IPS DF 19.7 (cell line): ENCODE results near the gene ACTR3C.

ENCODE experiments used
- DNase-seq: peaks from one replicate; pipeline ENCODE4 v3.0.0-alpha.2; 2013; ENCODE audit warnings: low read depth, low spot score

The ACTR3C gene

DNA sequence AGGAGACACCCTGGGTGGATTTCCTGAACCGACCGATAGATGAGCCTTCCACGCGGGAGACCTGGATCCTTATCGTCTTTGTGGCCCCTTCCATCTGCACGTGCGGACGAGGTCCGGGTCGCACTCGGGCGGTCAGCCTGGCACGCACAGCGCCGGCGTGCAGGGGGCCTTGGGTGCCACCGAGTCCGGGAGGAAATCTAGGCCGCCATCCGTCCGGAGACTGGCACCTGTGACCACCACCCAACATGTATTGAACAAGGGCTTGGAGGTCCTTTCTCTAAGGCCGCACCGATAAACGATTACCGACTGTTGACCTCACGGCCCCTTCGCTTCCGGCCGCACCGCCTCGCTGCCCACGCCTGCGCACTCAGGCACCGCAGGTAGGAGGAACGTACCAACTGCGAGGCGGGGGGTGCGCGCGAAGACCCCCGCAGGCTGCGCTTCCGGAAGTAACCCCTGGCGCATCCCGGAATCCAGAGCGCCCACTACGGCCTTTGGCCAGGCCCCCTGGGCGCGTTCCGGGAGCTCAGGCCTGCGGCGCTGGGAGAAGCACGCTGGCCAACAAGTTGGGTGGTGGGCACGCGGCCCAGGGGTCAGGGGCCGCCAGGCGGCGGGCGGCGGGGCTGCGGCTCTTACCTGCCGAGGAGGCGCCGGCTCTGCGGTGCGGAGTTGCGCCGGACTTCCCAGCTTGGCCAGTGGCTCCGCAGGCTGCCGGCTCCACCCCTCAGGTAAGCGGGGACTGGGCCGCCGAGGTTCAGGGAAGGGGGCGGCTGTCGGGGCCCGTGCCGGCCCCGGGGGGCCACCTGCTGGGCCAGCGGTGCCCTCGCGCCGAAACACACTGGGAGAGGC is at the start of gene ACTR3C, which contains the start of gene LRRC61:
Gene ACTR3C, minus strand, starts transcription at position 713 of the 849 bp plus-strand sequence. CDS start 28,249 bp downstream, outside the sequence.
Gene LRRC61, plus strand, starts transcription at position 523 of the 849 bp plus-strand sequence. CDS start 13,507 bp downstream, outside the sequence.
- no peak for DNase-seq

DNA sequence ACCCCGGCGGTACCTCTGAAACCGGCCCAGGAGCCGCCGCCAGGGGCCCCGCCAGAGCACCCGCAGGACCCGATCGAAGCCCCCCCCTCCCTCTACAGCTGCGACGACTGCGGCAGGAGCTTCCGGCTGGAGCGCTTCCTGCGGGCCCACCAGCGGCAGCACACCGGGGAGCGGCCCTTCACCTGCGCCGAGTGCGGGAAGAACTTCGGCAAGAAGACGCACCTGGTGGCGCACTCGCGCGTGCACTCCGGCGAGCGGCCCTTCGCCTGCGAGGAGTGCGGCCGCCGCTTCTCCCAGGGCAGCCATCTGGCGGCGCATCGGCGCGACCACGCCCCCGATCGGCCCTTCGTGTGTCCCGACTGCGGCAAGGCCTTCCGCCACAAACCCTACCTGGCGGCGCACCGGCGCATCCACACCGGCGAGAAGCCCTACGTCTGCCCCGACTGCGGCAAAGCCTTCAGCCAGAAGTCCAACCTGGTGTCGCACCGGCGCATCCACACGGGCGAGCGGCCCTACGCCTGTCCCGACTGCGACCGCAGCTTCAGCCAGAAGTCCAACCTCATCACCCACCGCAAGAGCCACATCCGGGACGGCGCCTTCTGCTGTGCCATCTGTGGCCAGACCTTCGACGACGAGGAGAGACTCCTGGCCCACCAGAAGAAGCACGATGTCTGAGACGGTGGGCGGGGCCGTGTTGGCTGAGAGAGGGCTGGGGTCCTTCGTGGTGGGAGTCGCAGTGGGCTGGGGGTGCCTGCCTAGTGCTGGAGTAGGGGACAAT is 49.1 kb upstream of the ACTR3C start:
- DNase-seq: no peak

DNA sequence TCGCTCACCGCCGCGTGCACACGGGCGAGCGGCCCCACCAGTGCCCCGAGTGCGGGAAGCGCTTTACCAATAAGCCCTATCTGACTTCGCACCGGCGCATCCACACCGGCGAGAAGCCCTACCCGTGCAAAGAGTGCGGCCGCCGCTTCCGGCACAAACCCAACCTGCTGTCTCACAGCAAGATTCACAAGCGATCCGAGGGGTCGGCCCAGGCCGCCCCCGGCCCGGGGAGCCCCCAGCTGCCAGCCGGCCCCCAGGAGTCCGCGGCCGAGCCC is 48.6 kb upstream of the ACTR3C start:
- no peak for DNase-seq

DNA sequence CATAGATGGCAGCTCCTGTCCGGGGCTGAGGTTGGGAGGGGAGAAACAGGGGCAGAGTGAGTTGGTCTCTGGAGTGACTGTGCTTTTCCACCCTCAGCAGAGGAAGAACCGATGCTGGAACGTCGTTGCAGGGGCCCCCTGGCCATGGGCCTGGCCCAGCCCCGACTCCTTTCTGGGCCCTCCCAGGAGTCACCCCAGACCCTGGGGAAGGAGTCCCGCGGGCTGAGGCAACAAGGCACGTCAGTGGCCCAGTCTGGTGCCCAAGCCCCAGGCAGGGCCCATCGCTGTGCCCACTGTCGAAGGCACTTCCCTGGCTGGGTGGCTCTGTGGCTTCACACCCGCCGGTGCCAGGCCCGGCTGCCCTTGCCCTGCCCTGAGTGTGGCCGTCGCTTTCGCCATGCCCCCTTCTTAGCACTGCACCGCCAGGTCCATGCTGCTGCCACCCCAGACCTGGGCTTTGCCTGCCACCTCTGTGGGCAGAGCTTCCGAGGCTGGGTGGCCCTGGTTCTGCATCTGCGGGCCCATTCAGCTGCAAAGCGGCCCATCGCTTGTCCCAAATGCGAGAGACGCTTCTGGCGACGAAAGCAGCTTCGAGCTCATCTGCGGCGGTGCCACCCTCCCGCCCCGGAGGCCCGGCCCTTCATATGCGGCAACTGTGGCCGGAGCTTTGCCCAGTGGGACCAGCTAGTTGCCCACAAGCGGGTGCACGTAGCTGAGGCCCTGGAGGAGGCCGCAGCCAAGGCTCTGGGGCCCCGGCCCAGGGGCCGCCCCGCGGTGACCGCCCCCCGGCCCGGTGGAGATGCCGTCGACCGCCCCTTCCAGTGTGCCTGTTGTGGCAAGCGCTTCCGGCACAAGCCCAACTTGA is 48.0 kb upstream of the ACTR3C start:
- no peak for DNase-seq

DNA sequence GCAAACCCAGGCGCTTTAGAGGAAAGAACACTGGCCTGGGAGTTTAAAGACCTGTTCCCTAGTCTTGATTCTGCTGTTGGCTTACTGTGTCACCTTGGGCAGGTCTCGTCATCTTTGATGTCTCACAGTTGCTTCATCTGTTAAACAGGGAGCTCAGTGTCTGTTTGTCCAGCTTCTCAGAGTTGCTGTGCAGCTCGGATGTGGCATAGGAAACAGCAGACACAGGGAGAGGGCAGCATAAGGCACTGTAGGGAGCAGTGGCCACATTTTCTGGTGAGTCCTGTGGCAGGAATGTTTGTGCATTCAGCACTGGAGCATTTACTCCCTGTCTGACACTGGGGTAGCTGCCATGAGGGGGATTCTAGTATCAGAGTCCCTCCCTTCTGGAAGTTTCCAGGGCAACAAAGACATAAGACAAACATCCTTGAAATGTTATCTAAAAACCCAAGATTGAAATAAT is 47.3 kb upstream of the ACTR3C start:
- DNase-seq: no peak

DNA sequence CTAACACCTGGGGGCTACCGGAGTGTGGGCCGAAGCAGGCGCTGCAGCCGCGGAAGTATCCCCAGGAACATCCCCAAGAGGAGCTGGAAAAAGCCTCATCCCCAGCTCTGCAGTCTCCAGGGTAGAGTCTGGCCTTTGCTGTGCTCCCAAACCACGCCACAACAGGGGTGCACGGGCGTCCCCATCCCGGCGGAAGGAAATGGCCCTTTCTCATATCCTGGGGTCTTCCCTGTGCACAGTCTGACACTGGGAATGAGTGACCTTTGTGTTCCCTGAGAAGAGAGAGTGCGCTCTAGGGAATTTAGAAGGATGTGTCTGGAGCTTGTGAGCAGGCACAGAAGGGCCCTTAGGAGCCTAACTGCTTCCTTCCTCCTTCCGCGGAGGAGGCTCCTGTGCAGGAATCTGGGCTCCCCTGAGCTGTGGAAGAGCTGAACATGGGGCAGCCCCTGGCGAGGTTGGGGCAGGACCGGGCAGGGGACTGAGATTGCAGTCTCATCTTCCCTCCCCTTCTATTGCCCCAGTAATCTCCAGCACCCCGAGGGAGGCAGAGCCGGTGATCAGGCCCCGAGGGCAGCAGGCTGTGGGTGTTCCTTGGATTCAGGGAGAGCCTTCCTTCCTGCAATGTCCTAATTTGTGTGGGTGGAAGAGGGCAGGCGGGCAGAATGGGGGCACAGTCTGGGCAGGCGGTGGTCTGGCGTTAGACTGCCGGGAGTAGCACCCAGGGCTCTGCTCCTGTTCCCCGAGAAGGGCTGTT is 46.6 kb upstream of the ACTR3C start:
- no peak for DNase-seq

DNA sequence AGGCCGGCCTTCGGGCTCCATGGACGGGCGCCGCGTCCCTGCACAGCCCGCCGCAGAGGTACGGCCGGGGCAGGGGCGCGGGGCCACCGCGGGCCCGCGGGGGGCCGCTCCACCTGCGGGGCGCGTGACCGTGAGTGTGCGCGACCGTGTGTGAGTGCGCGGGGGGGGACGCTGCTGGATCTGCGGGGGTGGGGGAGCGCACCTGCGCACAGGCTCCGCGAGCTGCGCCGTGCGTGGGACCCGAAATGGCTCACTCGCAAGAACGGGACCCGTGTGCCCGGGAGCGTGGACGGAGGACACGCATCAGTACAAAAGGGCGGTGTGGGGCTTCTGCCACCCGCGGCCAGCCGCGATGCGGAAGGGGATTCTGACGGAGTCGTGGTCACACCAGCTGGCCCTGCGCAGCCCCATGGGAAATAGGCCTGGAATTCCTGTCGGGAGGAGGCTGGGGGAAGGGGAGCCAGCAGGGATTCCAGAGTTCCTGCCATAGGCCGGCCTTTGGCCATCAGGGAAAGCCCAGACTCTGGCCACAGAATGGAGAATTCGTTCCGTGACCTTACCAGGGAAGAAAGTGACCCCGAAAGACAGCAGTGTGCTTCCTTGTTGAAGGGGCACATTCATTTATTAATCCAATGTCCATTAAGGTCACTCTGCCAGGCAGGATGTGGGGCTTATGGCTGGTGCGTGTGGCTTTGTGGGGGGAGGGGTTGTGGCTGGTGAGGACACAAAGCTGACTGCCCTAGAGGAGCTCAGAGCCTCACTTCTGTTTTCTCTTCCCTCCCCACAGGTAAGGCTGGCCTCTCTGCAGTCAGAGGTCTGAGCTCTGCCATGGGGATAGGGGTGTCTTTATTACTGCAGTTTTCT is 45.8 kb upstream of the ACTR3C start:
- no peak for DNase-seq

DNA sequence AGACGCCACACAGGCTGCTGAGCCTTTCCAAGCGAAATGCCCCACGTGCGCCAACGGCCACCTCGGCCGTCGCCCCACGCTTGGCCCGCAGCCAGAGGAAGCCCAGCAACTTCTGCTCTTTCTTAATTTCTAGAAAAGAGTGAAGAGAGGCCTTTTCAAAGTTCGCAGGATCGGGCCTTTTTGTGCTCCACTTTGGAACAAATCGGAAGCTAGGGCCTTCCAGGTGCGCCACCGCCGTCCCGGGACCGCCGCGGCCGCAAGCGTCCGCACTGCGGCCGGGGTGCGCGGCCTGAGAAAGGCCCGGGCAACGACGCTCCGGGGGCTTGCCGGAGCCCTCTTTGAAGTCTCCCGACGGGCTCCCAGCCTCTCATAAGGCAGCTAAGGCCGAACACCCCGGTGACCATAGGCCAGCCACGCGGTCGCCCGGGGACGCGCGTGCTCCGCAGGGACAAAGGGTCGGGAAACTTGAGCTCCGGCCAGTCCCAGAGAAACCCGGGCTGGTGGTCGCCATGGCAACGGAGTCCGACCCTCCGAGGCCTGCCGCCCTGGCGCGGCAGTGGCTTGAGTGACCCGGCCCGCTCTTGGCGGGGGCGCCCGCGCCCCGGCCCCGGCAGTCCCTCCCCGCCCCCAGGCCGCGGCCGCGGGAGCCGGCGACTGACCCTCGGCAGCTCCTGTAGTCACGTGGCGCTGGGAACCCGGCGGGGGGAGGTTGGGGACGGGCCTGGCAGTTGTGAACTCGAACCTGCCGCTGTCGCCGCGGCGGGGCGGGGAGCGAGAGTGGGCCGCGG is 44.9 kb upstream of the ACTR3C start, which contains the start of gene REPIN1:
Gene REPIN1, plus strand, starts transcription at position 727 of the 788 bp plus-strand sequence. CDS start 890 bp downstream, outside the sequence.
- DNase-seq: no peak

DNA sequence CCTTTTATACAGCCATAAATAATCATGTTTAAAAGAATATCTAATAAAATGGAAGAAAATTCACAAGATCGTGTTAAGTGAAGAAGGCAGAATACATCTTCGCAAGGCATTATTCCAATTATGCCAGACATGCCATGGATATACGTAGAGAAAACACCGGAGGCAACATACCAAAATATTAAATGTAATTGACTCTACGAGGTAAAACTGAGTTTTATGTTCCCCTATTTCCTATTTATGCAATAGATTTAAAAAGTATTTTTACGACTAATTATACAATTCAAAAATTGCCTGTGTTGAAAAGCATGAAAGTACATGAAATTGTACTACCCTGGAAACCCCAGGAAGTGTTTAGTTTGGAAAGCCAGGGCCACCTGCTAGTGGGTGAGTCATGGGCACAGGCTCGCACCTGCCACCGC is 44.3 kb upstream of the ACTR3C start:
- DNase-seq: no peak

DNA sequence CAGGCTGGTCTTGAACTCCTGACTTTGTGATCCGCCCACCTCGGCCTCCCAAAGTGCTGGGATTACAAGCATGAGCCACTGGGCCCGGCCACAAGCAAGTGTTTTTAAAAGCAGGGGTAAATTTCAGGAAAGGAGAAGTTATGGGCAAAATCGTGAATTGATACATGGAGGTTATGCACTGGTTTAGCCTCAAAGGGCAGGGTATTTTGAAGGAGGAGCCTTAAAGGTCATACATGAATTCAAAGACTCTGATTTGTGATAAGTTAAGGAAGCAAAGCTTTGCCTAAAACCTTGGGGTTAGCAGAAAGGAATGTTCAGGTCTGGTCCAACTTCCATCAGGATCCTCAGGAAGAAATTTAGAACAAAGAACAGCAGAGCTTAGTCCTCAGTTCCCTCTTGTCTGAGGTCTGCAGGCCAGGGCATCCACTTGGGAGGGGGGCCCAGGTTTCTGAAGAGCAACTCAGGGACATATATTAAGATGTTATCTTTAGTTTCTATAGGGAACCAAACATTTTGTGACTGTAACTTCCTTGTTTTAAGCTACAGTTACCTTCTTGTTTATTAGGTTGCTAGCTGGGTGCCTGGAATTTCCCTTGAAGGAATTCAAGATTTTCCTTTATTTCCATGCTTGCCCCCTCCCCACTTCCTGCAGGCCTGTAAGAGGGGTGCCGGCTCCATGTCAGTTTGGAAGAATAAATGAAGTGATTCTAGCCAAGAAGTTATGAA is 42.5 kb upstream of the ACTR3C start:
- no peak for DNase-seq

DNA sequence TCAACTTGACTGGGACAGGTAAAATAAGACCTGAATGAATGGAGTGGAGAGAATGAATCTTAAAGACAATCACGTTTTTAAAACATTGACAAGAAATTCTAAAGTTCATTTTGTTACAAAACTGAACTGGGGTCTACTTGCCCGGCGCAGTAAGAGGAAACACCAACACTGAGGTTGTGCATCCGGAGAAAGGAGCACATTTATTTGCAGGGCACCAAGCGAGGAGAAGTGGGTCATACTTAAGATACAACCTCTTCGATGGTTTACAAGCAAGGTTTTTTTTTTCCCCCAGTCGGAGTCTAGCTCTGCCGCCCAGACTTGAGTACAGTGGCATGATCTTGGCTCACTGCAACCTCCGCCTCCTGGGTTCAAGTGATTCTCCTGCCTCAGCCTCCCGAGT is 41.8 kb upstream of the ACTR3C start:
- DNase-seq: no peak

DNA sequence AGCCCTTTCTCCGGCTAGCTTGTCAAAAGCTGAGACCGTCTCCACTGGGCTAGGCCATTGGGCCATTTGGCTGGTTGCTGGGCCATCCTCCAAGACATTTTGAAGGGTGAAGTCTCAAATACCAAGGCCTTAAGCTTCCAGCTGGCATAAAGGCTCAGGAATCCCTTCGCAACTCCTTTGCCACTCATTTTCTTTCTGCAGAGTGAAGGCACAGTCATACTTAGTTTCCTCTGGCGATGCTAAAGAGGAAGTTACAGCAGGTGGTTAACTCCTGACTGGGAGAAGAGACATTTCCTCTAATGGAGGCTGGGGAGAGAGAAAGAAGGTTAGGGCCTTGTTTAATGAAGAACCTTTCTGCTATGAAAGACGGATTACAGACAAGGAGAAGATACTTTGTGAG is 40.5 kb upstream of the ACTR3C start:
- DNase-seq: no peak

DNA sequence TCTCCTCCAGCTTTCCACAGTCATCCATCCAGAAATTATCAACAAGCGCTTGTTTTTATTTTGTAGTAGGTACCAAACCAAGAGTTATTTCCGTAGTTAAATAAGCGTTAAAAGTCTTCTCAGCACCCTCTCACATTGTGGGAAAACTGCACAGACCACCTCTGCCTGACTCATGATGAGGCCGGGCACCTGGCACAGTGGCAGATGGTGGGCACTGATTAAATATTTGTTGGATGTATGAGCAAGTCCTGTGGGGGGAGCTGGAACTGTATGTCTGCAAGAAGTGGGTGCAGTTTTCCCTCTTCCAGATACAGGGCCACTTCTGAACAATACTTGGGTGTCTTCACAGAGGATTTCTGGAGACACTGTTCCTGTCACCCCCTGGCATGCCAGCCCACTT is 40.0 kb upstream of the ACTR3C start:
- no peak for DNase-seq

DNA sequence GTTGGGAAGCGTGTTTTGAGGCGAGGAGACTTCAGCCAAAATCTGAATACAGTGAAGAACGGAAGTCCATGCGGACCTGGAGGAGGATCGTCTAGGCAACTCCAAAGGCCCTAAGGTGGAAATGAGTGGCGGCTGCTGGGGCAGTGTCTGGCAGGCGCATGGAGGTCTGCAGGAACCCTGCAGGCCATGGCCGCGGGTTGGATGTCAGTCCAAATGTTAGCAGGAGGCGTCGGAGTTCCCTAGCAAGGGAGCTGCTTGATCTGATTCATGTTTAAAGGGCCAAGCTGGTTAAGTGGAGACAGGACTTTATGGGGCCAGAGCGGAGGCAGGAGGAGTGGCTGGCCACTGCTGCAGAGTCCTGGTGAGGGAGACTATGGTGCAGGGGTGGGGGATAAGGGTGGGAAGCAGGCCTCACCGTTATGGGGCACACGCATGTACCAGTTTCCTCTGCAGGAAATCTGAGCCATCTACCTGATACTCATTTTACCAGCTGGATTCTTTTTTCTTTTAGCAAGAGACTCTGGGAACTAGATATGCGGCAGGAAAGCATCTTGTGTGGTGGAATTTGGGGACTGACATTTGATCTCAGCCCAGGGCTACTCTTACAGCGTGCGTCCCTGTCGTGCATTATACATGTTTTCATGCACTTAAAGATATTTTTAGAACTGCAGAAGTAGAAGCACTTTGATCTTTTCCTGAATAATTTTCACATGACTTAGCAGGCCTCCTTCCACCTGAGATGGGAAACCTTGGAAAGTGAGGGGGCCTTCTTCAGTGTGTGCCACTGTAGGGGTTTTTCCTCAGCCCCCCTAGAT is 38.7 kb upstream of the ACTR3C start:
- DNase-seq: no peak

DNA sequence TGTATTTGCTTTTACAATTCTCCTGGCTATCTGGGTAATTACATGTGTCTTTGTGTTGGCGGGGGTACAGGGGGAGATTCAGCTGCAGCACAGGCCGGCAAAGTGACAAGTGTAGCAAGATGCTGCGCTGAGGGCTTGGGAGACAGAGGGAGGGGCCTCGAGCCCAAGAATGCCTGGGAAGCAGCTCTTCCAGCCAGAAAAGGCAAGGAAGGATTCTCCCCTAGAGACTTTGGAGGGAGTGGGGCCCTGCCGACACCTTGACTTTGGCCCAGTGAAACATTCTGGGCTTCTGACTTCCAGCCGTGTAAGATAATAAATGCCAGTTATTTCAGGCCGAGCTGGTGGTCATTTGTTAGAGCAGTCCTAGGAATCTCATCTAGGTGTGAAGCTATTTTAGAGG is 38.1 kb upstream of the ACTR3C start:
- DNase-seq: no peak

DNA sequence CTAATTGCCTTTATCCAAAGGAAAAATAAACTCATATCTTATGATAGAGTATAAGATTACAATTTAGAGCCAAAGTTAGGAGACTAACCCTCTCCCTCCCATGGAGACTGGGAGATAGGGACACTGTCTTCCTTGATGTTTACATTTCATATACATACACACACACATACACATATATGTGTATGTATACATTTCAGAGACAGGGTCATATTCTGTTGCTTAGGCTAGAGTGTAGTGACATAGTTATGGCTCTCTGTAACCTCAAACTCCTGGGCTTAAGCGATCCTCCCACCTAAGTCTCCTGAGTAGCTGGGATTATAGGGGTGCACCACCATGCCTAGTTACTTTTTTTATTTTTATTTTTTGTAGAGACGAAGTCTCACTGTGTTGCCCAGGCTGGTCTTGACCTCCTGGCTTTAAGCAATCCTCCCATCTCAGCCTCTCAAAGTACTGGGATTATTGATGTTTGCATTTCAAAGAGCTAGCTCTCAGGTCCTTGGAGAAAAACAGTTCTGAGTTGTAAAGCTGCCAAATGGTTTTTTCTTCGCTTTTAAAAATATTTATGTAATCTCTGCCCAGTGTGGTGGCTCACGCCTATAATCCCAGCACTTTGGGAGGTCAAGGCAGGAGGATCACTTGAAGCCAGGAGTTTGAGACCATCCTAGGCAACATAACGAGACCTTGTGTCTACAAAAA is 37.2 kb upstream of the ACTR3C start:
- DNase-seq: no peak
